GM12864 (cell line): ENCODE data around the gene RARS2.

Experiments
- DNase-seq: peaks from one replicate; pipeline ENCODE4 v3.0.0-alpha.2; 2011; ENCODE audit warnings: low read depth
- H3K4me3 ChIP-seq: 2 replicates; pipeline ENCODE4 v1.5.1; 2011; ENCODE audit warnings: mild to moderate bottlenecking, low read depth, low read length, control low read depth
- TF ChIP-seq, protein P1 (sequence below): IDR thresholded peaks from 2 replicates; pipeline ENCODE4 v1.5.1; 2011; ENCODE audit warnings: low read depth, mild to moderate bottlenecking, moderate library complexity, low read length, control low read depth, inconsistent platforms; ENCODE audit errors: missing control alignments

Gene RARS2

GRCh38 chr6:87465051-87465450, 124.7 kb downstream of the RARS2 start:
- no peak for DNase-seq
- H3K4me3 ChIP-seq: no peak overlapping the region
- TF ChIP-seq, protein P1, sequence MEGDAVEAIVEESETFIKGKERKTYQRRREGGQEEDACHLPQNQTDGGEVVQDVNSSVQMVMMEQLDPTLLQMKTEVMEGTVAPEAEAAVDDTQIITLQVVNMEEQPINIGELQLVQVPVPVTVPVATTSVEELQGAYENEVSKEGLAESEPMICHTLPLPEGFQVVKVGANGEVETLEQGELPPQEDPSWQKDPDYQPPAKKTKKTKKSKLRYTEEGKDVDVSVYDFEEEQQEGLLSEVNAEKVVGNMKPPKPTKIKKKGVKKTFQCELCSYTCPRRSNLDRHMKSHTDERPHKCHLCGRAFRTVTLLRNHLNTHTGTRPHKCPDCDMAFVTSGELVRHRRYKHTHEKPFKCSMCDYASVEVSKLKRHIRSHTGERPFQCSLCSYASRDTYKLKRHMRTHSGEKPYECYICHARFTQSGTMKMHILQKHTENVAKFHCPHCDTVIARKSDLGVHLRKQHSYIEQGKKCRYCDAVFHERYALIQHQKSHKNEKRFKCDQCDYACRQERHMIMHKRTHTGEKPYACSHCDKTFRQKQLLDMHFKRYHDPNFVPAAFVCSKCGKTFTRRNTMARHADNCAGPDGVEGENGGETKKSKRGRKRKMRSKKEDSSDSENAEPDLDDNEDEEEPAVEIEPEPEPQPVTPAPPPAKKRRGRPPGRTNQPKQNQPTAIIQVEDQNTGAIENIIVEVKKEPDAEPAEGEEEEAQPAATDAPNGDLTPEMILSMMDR: no peak
